Femur (tissue), 1 donor: ENCODE results near the gene NOVA1.

Source experiments
- DNase-seq: peaks from one replicate; pipeline ENCODE4 v3.0.0-alpha.2; 2017

Gene NOVA1

GRCh38 chr14:26443654-26444053, 154.2 kb downstream of the NOVA1 start:
- no peak for DNase-seq

DNA sequence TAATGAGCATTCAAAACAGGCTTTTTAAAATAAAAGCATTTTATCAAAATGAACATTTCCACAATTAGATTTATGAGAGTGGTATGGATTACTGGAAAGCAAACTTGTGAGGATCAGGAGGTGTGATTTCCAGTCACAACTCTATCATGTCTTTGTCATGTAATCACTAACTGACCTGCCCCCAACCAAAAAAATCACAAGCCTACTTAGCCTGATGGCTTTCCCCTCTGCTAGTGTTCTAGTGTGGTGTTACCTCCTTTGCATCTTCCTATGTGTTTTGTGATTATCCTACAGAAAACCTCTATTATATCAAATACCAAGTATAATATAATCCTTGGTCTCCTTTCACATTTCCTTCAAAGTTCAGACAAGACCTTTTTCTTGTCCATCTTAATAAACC, 168.6 kb downstream of the NOVA1 start:
- no peak for DNase-seq

DNA sequence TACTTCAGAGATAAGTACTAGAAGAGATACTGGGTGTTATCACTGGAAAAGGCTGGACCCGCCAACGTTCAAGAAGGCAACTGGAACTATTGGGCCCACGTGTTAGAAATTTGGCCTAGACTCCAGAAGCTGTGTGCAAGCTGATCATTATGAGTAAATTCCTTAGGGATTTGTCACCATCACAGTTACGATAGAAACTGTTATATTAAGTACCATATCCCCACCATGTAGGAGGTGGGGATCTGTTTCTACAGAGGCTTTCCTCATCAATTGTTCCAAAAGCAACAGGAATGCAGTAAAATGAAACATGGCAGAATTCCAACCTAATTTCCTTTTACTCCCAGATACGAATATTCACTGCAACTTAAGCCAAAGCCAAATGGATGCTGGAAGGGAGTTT, 170.7 kb downstream of the NOVA1 start:
- DNase-seq: no peak

DNA sequence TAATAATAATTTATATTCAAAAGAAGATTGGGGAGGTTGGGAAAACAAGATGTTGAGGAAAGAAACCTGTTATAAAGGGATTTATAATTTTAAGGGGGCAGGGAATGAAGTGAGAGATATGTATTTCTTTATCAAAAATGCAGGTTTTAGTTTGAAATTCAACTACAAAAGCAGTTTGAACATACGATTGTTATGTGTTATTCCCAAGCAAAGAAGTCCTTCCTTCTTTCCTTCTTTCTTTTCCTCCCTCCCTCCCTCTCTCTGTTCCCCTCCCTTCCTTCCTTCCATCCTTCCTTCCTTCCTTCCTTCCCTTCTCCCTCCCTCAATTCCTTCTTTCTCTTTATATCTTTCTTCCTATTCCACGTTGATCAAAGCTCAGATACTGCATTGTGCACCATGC, 173.3 kb downstream of the NOVA1 start:
- no peak for DNase-seq

- no peak for DNase-seq
Measured at GRCh38 chr14:26415618-26416123, 182.2 kb downstream of the NOVA1 start.

DNA sequence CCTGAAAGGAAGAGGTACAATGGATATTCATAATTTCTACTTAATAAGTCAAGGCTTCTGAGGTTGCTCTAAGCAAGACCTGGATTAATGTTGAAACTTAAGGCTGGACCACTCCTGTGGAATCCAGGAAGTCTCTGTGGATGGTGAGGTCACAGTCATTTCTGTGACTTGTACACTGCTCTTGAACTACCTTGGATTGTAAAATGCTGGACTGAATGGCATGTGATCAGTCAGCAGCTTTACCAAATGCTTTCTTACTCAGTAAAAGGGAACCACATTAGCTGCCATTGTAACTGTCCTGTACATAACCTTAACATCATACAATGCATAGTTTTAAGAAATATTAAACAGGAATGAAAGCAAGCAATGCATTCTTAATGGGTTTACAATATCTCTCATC, 182.9 kb downstream of the NOVA1 start:
- DNase-seq: no peak

DNA sequence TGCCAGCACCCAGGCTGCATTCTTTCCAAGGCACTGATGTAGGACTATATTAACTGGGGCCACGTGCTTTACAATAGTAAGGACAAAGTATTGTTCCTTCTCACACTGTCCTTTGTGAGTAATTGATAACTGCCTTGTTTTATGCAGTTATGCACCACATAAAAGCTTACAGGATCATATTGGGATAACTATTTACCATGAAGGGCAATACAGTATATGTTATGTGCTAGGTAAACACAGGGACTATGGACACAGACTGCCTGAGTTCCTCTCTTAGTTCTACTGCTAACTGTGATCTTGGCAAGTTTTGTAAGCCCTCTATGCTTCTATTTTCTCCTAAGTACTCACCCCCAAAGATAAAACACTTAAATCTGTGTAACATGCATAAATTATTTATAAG, 183.7 kb downstream of the NOVA1 start:
- no peak for DNase-seq

- no peak for DNase-seq
Measured at GRCh38 chr14:26412421-26412820, 185.4 kb downstream of the NOVA1 start.

GRCh38 chr14:26410189-26410685, 187.6 kb downstream of the NOVA1 start:
- no peak for DNase-seq

DNA sequence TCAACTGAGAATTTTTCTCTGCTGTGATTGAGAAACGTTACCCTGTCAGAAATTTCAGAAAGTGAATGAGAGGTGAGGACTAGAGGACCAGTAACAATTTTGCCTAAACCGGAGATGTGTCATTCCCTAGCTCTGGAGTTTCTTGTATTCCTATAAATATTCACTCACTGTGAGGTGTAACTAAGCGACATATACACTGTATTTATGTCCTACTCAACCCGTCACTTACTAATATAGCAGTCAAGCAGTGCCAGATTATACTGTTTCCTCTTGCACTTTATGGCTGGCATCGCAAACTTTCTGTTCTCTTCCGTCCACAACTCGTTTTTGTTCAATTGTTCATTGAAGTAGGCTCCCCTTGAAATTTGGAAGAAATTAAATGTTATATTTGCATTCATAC, 192.9 kb downstream of the NOVA1 start:
- DNase-seq: no peak

- DNase-seq: no peak
Measured at GRCh38 chr14:26403760-26404159, 194.1 kb downstream of the NOVA1 start.

GRCh38 chr14:26402126-26402525, 195.7 kb downstream of the NOVA1 start:
- no peak for DNase-seq

DNA sequence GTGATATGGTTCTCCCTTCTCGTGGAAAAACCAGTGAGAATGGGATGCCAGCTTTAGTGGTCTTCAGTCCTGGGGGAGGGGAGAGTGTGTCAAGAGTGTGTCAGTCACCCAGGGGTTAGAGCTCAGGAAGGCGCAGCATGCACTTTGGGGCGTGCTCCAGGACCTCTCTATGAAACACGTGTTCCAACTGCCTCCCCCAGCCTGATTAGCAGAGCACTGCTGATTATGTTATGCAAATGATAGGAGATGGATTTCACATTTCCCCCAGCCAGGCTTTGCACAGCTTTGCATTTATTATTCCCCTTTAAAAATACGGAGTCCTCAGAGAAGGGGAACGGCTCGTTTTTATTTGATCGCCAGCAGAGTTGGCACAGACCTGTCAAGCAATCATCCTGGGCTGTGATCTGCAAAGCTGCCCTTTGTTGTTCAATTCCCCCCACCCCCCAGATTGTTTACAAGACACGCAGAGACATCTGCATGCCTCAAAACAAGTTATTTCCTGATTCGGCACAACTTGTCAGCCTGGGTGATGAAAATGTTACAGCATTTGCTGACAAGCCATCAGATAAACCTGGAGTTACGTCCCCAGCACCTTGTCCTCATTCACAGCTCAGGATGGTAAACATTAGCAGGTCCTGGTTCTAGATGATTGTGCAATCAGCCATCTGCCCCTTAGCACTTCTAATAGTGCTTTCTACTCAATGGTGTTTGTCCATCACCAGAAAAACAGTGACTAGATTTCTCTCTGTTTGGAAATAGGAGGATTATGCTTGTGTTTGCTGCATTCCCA, 196.5 kb downstream of the NOVA1 start:
- no peak for DNase-seq

DNA sequence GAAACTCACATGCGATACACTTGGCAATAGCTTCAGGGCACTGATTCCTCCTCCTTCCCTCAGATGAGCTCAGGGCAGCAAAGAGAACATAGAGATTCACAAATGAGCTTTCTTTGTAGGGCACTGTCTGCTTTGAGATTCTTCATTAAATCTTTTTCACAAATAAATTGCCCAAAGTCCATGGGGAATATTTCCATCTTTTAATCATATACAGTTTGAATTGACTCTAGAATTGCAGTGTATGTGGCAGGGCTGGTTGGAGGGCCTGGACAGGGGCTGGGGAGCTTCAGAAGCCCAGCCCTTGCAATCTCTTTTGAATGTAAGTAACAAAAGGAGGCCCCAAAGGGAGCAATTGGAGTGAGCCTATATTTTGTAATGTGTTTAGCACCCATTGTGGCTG, 197.5 kb downstream of the NOVA1 start:
- no peak for DNase-seq

GRCh38 chr14:26398616-26399015, 199.2 kb downstream of the NOVA1 start:
- DNase-seq: no peak
